BJ (cell line): ENCODE measurements around the gene RIT1. TPM values are rescaled to one million over a fixed set of nuclear protein-coding genes. Genes with fewer than 3 reads are reported as not detected.

Experiments
- CTCF ChIA-PET: fragments of 350-600 bp; formaldehyde crosslinking; extraction: SDS; loops from one replicate; lab custom pipeline; 2021; ENCODE audit warnings: antibody characterized with exemption, inconsistent platforms; lab: Yijun Ruan, JAX
- POLR2A ChIA-PET: fragments of 300-600 bp; sonication (Branson Sonifier 250); formaldehyde crosslinking; extraction: SDS; loops from one replicate; lab custom pipeline; 2021; ENCODE audit warnings: antibody characterized with exemption; lab: Charles Lee
- DNase-seq: peaks from one replicate; pipeline ENCODE4 v3.0.0-alpha.2; 2011; ENCODE audit warnings: low read depth
- H3K27me3 ChIP-seq: 2 replicates; pipeline ENCODE4 v1.6.0; 2011; ENCODE audit warnings: low read length; ENCODE audit not compliant: control insufficient read depth, insufficient read depth
- H3K36me3 ChIP-seq: 2 replicates; pipeline ENCODE4 v1.5.1; 2011; ENCODE audit warnings: low read length; ENCODE audit not compliant: control insufficient read depth, insufficient read depth
- H3K4me3 ChIP-seq: 2 replicates; pipeline ENCODE4 v1.5.1; 2011; ENCODE audit warnings: low read depth, mild to moderate bottlenecking, control low read depth, low read length
- CTCF ChIP-seq: IDR thresholded peaks from 2 replicates; pipeline ENCODE4 v1.5.1; 2011; ENCODE audit warnings: low read depth, mild to moderate bottlenecking, control low read depth, inconsistent platforms, low read length, moderate library complexity; ENCODE audit not compliant: insufficient read depth
- polyA minus RNA-seq: library from RNA; depleted of rRNA, polyadenylated mRNA; stranded (reverse); fragments of >200 nt; gene quantifications from 2 replicates; pipeline ENCODE4 v1.2.3, GENCODE V29; 2011; rRNA and poly(A)+ RNA removed
- polyA plus RNA-seq: library from polyadenylated mRNA; depleted of rRNA; stranded (reverse); fragments of >200 nt; gene quantifications from 2 replicates; pipeline ENCODE4 v1.2.3, GENCODE V29; 2011; rRNA removed

The RIT1 gene
- polyA plus RNA-seq: 25.8 and 42.6 TPM in 2 replicates
- 28.8 and 32.9 TPM in 2 replicates for polyA minus RNA-seq

GRCh38 chr1:155911156-155912055 lies at the start of gene RIT1:
RIT1 (minus strand) TSS chr1:155911349; CDS start chr1:155910761, 588 bp downstream.
- no peaks in the 10 kb centered on the region for H3K27me3 ChIP-seq
- DNase-seq: no peak
- peak within 1 kb of the TSS; percentile 59 for H3K4me3 ChIP-seq
- H3K36me3 ChIP-seq: peaks cover 8% of the 10 kb centered on the region
- ChIA-PET CTCF (no interaction called here), POLR2A (no interaction called here)
- TF ChIP-seq CTCF: no peak

GRCh38 chr1:155960081-155960745 lies 49.1 kb upstream of the RIT1 start:
- ChIA-PET CTCF (interaction anchor here (0.8 to 1.5 kb wide), 4 partner anchors 12 to 24 kb away, joined by 3 to 6 read pairs (median 4); partner anchors contain the start of gene ARHGEF2), POLR2A (no interaction called here)
- Histone ChIP-seq H3K4me3 (no peak overlapping the region), H3K27me3 (no peaks in the 10 kb centered on the region), H3K36me3 (peaks cover 53% of the 10 kb centered on the region)
- TF ChIP-seq CTCF: no peak
- no peak for DNase-seq

GRCh38 chr1:155957411-155957915 lies 46.3 kb upstream of the RIT1 start:
- no peak for TF ChIP-seq CTCF
- Histone ChIP-seq H3K36me3 (peaks cover 53% of the 10 kb centered on the region), H3K4me3 (no peak overlapping the region), H3K27me3 (no peaks in the 10 kb centered on the region)
- no peak for DNase-seq
- CTCF ChIA-PET: interaction anchor here (0.9 to 2.1 kb wide), 6 partner anchors 9 to 30 kb away, joined by 3 to 9 read pairs (median 4); no protein-coding TSS in a partner anchor
- POLR2A ChIA-PET: interaction anchor here (0.6 to 0.7 kb wide), 2 partner anchors 23 to 145 kb away, joined by 9 to 12 read pairs; partner anchors contain the start of gene KHDC4

GRCh38 chr1:155954645-155955044 lies 43.5 kb upstream of the RIT1 start:
- DNase-seq: no peak
- ChIA-PET CTCF (interaction anchor here (1.1 kb wide), 2 partner anchors 11 to 35 kb away, joined by 3 read pairs; no protein-coding TSS in a partner anchor), POLR2A (interaction anchor here (0.6 kb wide), 1 partner anchor 22 kb away, joined by 5 read pairs; no protein-coding TSS in a partner anchor)
- Histone ChIP-seq H3K36me3 (peaks cover 56% of the 10 kb centered on the region), H3K4me3 (no peak overlapping the region), H3K27me3 (no peaks in the 10 kb centered on the region)
- TF ChIP-seq CTCF: no peak
